LNCaP clone FGC (cell line): ENCODE results near the gene JSRP1.
"Not testable (repeated sequence)": the region's sequence is repeated elsewhere in the genome, so short reads cannot be mapped to it uniquely, and the experiment has no call there.

Source experiments
- DNase-seq: peaks from one replicate; pipeline ENCODE4 v3.0.0-alpha.2; 2011; ENCODE audit warnings: low read depth
- H3K4me3 ChIP-seq: 2 replicates; pipeline ENCODE4 v1.5.1; 2011; ENCODE audit warnings: mild to moderate bottlenecking, low read depth, low read length, control low read depth
- TF ChIP-seq, protein P1 (sequence below): IDR thresholded peaks from 2 replicates; pipeline ENCODE4 v1.5.1; 2012; ENCODE audit warnings: mild to moderate bottlenecking; ENCODE audit not compliant: control insufficient read depth, insufficient read depth; ENCODE audit errors: extremely low read depth

JSRP1 gene

DNA sequence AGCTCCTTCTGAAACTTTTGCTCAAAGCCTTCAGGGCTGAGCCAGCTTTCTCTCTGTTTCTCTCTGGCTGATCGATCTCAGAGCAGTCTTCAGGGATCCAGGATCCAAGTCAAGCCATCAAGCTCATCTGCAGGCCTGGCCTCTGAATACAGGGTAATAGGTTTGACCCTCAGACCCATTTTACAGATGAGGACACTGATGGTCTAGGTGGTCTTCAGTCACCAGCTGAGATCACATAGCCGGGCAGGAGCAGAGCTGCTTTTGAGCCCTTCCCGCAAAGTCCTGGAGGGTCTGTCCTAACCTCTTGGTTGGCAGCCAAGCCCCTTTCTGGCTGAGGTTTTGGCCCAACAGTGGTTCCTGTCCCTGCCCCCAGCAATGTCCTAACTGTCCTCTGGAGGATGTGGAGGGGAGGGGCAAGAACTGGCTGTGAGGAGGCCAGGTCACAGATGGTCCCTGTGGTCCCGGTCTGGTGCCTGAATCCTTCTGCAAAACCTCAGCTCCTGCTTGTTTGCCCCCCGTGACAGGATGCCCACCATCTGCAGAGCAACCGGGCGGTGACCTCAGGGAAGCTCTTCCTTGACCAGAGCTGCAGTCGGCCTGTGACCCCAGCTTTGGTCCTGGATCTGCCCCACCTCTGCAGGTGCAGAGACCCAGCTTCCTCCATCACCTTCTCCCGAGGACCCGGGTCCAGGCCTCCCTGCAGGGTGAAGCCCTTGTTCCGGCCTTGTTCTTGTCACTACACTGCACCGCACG lies 31.5 kb upstream of the JSRP1 start:
- no peak for DNase-seq
- TF ChIP-seq, protein P1, sequence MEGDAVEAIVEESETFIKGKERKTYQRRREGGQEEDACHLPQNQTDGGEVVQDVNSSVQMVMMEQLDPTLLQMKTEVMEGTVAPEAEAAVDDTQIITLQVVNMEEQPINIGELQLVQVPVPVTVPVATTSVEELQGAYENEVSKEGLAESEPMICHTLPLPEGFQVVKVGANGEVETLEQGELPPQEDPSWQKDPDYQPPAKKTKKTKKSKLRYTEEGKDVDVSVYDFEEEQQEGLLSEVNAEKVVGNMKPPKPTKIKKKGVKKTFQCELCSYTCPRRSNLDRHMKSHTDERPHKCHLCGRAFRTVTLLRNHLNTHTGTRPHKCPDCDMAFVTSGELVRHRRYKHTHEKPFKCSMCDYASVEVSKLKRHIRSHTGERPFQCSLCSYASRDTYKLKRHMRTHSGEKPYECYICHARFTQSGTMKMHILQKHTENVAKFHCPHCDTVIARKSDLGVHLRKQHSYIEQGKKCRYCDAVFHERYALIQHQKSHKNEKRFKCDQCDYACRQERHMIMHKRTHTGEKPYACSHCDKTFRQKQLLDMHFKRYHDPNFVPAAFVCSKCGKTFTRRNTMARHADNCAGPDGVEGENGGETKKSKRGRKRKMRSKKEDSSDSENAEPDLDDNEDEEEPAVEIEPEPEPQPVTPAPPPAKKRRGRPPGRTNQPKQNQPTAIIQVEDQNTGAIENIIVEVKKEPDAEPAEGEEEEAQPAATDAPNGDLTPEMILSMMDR = no peak
- no peak overlapping the region for H3K4me3 ChIP-seq

DNA sequence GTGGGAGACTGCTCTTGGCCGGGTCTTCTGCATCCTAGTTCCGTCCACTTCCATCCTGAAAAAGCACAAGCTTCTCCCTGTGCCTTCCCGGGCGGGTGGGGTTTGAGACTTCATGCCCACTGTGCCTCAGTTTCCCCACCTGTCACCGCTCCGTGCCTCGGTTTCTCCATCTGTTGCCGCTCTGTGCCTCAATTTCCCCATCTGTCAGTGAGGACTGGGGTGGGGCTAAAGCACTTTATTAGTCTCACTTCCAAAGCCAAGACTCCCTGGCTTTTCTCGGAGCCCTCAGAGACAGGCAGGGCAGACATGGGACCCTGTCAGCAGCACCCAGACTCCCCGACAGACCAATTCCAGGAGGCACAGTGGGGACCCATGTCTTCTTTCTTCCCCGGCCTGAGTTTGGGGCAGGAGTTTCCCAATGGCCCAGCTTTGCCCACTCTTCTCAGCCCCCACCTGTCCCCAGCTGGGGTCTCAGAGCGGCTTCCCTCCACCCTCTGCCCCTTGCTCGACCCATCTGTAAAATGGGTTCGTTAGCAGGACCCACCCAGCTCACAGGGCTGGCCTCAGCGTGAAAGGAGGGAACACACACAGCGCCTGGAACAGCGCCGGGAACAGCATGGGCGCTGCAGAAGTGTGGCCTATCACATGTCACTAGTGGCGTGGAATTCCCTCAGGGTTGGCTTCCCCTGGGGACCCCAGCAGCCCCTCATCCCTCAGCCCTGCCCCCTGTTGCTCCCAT lies 30.4 kb upstream of the JSRP1 start:
- H3K4me3 ChIP-seq = no peak overlapping the region
- TF ChIP-seq, protein P1 = no peak
- DNase-seq = no peak

DNA sequence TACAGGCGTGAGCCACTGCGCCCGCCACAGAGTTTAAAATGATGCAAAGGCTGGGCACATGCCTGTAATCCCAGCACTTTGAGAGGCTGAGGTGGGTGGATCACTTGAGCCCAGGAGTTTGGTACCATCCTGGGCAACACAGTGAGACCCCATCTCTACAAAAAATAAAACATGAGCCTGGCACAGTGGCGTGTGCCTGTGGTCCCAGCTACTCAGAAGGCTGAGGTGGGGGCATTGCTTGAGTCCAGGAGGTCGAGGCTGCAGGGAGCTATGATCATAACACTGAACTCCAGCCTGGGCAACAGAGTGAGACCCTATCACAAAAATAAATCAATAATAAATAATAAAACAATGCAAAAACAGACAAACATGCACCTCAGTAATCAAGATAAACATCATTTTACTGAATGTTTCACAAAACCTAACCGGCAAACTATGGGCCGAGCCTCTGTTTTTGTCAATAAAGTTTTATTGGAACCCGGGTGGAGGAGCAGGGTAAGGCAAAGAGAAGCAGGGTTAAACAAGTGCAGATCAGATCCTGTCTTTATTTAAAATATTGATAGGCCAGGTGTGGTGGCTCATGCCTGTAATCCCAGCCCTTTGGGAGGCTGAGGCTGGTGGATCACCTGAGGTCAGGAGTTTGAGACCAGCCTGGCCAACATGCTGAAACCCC lies 27.8 kb upstream of the JSRP1 start:
- H3K4me3 ChIP-seq = no peak overlapping the region
- DNase-seq = no peak
- TF ChIP-seq, protein P1 = no peak

DNA sequence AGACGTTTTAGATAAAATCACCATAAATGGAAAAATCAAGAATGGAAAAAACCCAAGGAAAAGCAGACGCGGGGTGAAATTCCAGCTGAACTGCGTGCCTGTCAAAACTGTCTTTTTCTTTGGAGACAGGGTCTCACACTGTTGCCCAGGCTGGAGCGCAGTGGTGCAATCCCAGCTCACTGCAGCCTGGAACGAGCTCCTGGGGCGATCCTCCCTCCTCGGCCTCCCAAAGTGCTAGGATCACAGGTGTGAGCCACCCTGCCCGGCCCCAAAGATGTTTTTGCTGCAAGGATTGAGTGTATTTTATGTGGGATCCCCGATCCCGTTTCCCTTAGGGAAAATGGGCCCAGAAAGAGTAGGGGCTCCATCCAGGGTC lies 26.6 kb upstream of the JSRP1 start:
- H3K4me3 ChIP-seq = no peak overlapping the region
- no peak for DNase-seq
- TF ChIP-seq, protein P1 = no peak

DNA sequence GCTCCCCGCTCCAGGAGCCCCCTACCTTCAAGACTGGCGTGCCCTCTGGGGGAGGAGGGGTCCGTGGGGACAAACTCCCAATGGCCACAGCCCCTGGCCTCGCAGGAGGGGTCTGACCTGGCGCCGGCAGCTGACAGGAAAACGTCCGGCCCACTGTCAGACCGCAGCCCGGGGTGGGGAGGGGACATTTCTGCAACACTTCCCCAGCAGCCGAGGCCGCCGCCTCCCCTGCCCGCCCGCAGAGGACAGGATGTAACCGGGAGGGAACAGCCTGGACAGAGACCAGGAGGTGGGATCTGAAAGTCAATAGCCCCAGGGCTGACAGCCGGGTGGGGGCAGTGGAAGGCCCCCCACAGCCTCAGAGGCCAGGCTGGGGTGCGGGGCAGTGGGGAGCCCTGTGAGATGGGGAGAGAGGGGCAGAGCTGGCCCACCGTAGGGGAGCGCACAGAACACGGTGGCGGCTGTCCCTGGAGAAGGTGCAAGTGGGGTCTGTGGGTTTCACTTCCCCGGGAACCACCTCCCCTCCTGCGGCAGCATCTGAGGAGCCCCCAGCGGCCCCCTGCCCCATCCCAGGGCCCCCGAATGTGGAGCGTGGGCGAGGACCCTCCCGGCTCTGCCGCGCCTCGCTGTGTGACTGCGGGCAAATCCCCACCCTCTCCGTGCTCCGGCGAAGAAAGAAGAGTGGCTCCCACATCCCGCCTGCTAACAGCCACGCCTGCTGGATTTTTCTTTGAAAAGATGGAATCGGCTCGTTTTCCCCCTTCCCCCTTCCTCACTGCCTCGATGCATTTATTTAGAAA lies 26.0 kb upstream of the JSRP1 start, which contains the start of gene PEAK3:
TSS of gene PEAK3 (minus strand) at position 114 of the 800 bp plus-strand sequence. CDS start 1,244 bp downstream, outside the sequence.
- H3K4me3 ChIP-seq = no peak within 1 kb of the TSS
- no peak for DNase-seq
- TF ChIP-seq, protein P1 = no peak

DNA sequence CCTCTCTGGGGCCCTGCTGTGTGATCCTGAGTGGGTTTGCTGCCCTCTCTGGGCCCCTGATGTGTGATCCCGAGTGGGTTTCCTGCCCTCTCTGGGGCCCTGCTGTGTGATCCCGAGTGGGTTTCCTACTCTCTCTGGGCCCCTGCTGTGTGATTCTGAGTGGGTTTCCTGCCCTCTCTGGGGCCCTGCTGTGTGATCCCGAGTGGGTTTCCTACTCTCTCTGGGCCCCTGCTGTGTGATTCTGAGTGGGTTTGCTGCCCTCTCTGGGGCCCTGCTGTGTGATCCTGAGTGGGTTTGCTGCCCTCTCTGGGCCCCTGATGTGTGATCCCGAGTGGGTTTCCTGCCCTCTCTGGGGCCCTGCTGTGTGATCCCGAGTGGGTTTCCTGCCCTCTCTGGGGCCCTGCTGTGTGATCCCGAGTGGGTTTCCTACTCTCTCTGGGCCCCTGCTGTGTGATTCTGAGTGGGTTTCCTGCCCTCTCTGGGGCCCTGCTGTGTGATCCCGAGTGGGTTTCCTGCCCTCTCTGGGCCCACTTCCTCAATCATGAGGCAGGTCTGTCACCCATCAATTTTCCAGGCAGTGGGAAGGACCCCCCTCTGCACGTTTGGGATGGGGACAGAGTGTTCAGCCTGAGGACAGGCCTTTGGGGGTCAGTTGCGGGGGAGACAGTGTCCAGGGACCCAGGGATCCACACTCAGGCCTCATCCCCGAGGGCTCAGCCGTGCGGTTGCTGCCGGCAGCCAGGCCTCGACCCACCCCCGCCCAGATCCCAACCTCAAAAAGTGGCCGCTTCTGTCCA lies 25.2 kb upstream of the JSRP1 start:
- not testable (repeated sequence) for H3K4me3 ChIP-seq, DNase-seq
